DOHH2 (cell line): Measurements from ENCODE around the gene THOC1.

ENCODE experiments used
- H3F3A ChIP-seq: fragments of 200-600 bp; sonication (generic), shearing (Covaris generic); 2 replicates; pipeline ENCODE4 v1.6.0; 2016; ENCODE audit warnings: antibody characterized with exemption, mild to moderate bottlenecking; ENCODE audit not compliant: control insufficient read depth, insufficient read depth
- H3K27ac ChIP-seq: fragments of 200-600 bp; sonication (generic); 2 replicates; pipeline ENCODE4 v1.5.1; 2014; ENCODE audit warnings: low read depth, mild to moderate bottlenecking, low read length, moderate library complexity
- H3K27me3 ChIP-seq: fragments of 200-600 bp; sonication (generic); 2 replicates; pipeline ENCODE4 v1.6.1; 2014; ENCODE audit warnings: mild to moderate bottlenecking, low read length, mixed read lengths; ENCODE audit not compliant: control insufficient read depth
- H3K36me3 ChIP-seq: fragments of 200-600 bp; sonication (generic); 2 replicates; pipeline ENCODE4 v1.6.1; 2014; ENCODE audit warnings: mild to moderate bottlenecking, low read length, moderate library complexity, mixed read lengths; ENCODE audit not compliant: control insufficient read depth
- H3K4me1 ChIP-seq: fragments of 200-600 bp; sonication (generic); 2 replicates; pipeline ENCODE4 v1.6.1; 2014; ENCODE audit warnings: mild to moderate bottlenecking, low read length, mixed read lengths; ENCODE audit not compliant: control insufficient read depth
- H3K4me2 ChIP-seq: fragments of 200-600 bp; sonication (generic); 2 replicates; pipeline ENCODE4 v1.6.0; 2014; ENCODE audit warnings: mild to moderate bottlenecking, low read length, moderate library complexity
- H3K4me3 ChIP-seq: fragments of 200-600 bp; sonication (generic); 2 replicates; pipeline ENCODE4 v1.5.1; 2014; ENCODE audit warnings: mild to moderate bottlenecking, low read length, mixed read lengths
- H3K79me2 ChIP-seq: fragments of 200-600 bp; sonication (generic); 2 replicates; pipeline ENCODE4 v1.6.1; 2014; ENCODE audit warnings: mild to moderate bottlenecking, low read length, mixed read lengths; ENCODE audit not compliant: control insufficient read depth
- H3K9me2 ChIP-seq: fragments of 200-600 bp; sonication (generic); replicated peaks from 2 replicates; pipeline ENCODE4 v1.6.1; 2014; ENCODE audit warnings: mild to moderate bottlenecking, low read length, mixed read lengths; ENCODE audit not compliant: control insufficient read depth
- H3K9me3 ChIP-seq: fragments of 200-600 bp; sonication (generic); 2 replicates; pipeline ENCODE4 v1.6.1; 2014; ENCODE audit warnings: antibody characterized with exemption, low read length, mixed read lengths; ENCODE audit not compliant: control insufficient read depth, insufficient read depth
- H4K20me1 ChIP-seq: fragments of 200-600 bp; sonication (generic); 2 replicates; pipeline ENCODE4 v1.6.0; 2014; ENCODE audit warnings: low read depth, mild to moderate bottlenecking, antibody characterized with exemption, low read length, moderate library complexity; ENCODE audit not compliant: control insufficient read depth, insufficient read depth
- CTCF ChIP-seq: fragments of 200-600 bp; sonication (generic); IDR thresholded peaks from one replicate; pipeline ENCODE4 v1.5.1; 2014; ENCODE audit warnings: antibody characterized with exemption, mild to moderate bottlenecking, low read depth, low read length; ENCODE audit not compliant: poor library complexity, severe bottlenecking
- EZH2phosphoT487 ChIP-seq: fragments of 200-600 bp; sonication (generic); IDR thresholded peaks from 2 replicates; pipeline ENCODE4 v1.6.1; 2017; ENCODE audit warnings: borderline replicate concordance, mild to moderate bottlenecking, antibody characterized with exemption, low read length, moderate library complexity, mixed read lengths

THOC1 gene

GRCh38 chr18:199768-200167, 68.1 kb downstream of the THOC1 start:
- H3K9me2 ChIP-seq = no peaks in the 10 kb centered on the region
- TF ChIP-seq EZH2phosphoT487 (no peak), CTCF (no peak)
- H3K36me3 ChIP-seq = peaks cover 74% of the 10 kb centered on the region
- H3K27me3 ChIP-seq = no peaks in the 10 kb centered on the region
- no peaks in the 10 kb centered on the region for H3K9me3 ChIP-seq
- H3K4me3 ChIP-seq = no peak overlapping the region
- no peak overlapping the region for H3K27ac ChIP-seq
- H3K4me1 ChIP-seq = no peaks in the 10 kb centered on the region
- no peak overlapping the region for H3K4me2 ChIP-seq
- H4K20me1 ChIP-seq = no peaks in the 10 kb centered on the region; the same call in 1 of the 2 replicates
- no peaks in the 10 kb centered on the region for H3K79me2 ChIP-seq
- H3F3A ChIP-seq = no peaks in the 10 kb centered on the region

GRCh38 chr18:199214-199613, 68.6 kb downstream of the THOC1 start:
- no peak for TF ChIP-seq EZH2phosphoT487
- no peak for TF ChIP-seq CTCF
- no peak overlapping the region for H3K4me2 ChIP-seq
- no peaks in the 10 kb centered on the region for H3K4me1 ChIP-seq
- no peaks in the 10 kb centered on the region; the same call in 1 of the 2 replicates for H4K20me1 ChIP-seq
- H3K9me3 ChIP-seq = no peaks in the 10 kb centered on the region
- no peaks in the 10 kb centered on the region for H3K79me2 ChIP-seq
- H3K27me3 ChIP-seq = no peaks in the 10 kb centered on the region
- peaks cover 69% of the 10 kb centered on the region for H3K36me3 ChIP-seq
- no peak overlapping the region for H3K4me3 ChIP-seq
- no peak overlapping the region for H3K27ac ChIP-seq
- H3K9me2 ChIP-seq = no peaks in the 10 kb centered on the region
- H3F3A ChIP-seq = no peaks in the 10 kb centered on the region

GRCh38 chr18:195651-196050, 72.2 kb downstream of the THOC1 start:
- no peaks in the 10 kb centered on the region for H3K9me3 ChIP-seq
- H3K27ac ChIP-seq = no peak overlapping the region
- H3K4me1 ChIP-seq = no peaks in the 10 kb centered on the region
- no peak overlapping the region for H3K4me3 ChIP-seq
- H3K4me2 ChIP-seq = no peak overlapping the region
- peaks cover 13% of the 10 kb centered on the region for H3K79me2 ChIP-seq
- TF ChIP-seq EZH2phosphoT487 (no peak), CTCF (no peak)
- peaks cover 59% of the 10 kb centered on the region for H3K36me3 ChIP-seq
- no peaks in the 10 kb centered on the region for H3F3A ChIP-seq
- no peaks in the 10 kb centered on the region for H3K9me2 ChIP-seq
- H4K20me1 ChIP-seq = no peaks in the 10 kb centered on the region; the same call in 1 of the 2 replicates
- H3K27me3 ChIP-seq = no peaks in the 10 kb centered on the region
